Measurements from ENCODE around the gene CMIP.

- TF ChIP-seq, protein P1, sequence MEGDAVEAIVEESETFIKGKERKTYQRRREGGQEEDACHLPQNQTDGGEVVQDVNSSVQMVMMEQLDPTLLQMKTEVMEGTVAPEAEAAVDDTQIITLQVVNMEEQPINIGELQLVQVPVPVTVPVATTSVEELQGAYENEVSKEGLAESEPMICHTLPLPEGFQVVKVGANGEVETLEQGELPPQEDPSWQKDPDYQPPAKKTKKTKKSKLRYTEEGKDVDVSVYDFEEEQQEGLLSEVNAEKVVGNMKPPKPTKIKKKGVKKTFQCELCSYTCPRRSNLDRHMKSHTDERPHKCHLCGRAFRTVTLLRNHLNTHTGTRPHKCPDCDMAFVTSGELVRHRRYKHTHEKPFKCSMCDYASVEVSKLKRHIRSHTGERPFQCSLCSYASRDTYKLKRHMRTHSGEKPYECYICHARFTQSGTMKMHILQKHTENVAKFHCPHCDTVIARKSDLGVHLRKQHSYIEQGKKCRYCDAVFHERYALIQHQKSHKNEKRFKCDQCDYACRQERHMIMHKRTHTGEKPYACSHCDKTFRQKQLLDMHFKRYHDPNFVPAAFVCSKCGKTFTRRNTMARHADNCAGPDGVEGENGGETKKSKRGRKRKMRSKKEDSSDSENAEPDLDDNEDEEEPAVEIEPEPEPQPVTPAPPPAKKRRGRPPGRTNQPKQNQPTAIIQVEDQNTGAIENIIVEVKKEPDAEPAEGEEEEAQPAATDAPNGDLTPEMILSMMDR (IDR thresholded peaks at IDR 0.05): no peak
- TF ChIP-seq POLR2AphosphoS5 (IDR thresholded peaks at IDR 0.05) (no peak), POLR2A (IDR thresholded peaks at IDR 0.05) (no peak)
These were observed 15.5 kb upstream of the CMIP start for GRCh38 chr16:81429045-81429521.
